BLaER1 treated with 17β-estradiol and CSF1 and Interleukin-3, amounts not matched to agents 10 nM and 100 nM (cell line): ENCODE measurements around the gene SRRT.

ENCODE experiments used
- H3K27ac ChIP-seq, 11 experiments: shearing (Covaris generic); formaldehyde crosslinking; 2 replicates each; pipeline ENCODE4 v1.8.1; 2022
- H3K27me3 ChIP-seq, 11 experiments: shearing (Covaris generic); formaldehyde crosslinking; 2 replicates each; pipeline ENCODE4 v1.8.1; 2022
- H3K36me3 ChIP-seq, 11 experiments: shearing (Covaris generic); formaldehyde crosslinking; 2 replicates each; pipeline ENCODE4 v1.8.1; 2022
- H3K4me1 ChIP-seq, 10 experiments: shearing (Covaris generic); formaldehyde crosslinking; 2 replicates each; pipeline ENCODE4 v1.8.1; 2022
- H3K4me2 ChIP-seq, 11 experiments: shearing (Covaris generic); formaldehyde crosslinking; 2 replicates each; pipeline ENCODE4 v1.8.1; 2022
- H3K4me3 ChIP-seq, 10 experiments: shearing (Covaris generic); formaldehyde crosslinking; 2 replicates each; pipeline ENCODE4 v1.8.1; 2022
- H3K9ac ChIP-seq, 11 experiments: shearing (Covaris generic); formaldehyde crosslinking; 2 replicates each; pipeline ENCODE4 v1.8.1; 2022
- H3K9me3 ChIP-seq, 11 experiments: shearing (Covaris generic); formaldehyde crosslinking; replicated peaks in 1 of 11; 2 replicates each; pipeline ENCODE4 v1.8.1; 2022
- H4K20me1 ChIP-seq, 11 experiments: shearing (Covaris generic); formaldehyde crosslinking; 2 replicates each; pipeline ENCODE4 v1.8.1; 2022
- Cebpa-rat ChIP-seq, 11 experiments: shearing (Covaris generic); IDR thresholded peaks; 2 replicates each; pipeline ENCODE4 v1.8.1; 2022

Gene SRRT

DNA sequence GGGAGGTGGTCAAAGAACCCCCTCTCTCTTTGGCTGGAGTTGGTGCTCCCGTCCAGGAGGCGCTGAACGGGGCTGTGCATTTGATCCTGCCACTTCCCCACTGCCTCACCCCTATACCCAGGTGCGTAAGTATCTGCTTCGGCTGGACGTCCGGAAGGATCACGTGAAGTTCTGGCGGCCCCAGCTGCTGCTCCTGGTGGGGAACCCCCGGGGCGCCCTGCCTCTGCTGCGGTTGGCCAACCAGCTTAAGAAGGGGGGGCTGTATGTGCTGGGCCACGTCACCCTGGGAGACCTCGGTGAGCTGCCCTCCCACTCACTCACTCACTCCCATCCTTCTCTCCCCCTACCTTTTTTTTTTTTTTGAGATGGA, 13.3 kb upstream of the SRRT start:
- Histone ChIP-seq H3K4me2 (no peak overlapping the region), H3K4me3 (no peak overlapping the region), H3K36me3 (peaks cover 43 to 94% (median 88%) of the 10 kb centered on the region in 11 experiments), H3K4me1 (peaks cover 26 to 64% (median 49%) of the 10 kb centered on the region in 10 experiments), H3K27ac (no peak overlapping the region), H3K9me3 (no peaks in the 10 kb centered on the region), H4K20me1 (peaks cover 27 to 79% (median 61%) of the 10 kb centered on the region in 11 experiments; a peak in 21 of 22 replicates), H3K27me3 (no peaks in the 10 kb centered on the region), H3K9ac (no peak overlapping the region)
- TF ChIP-seq Cebpa-rat (IDR thresholded peaks at IDR 0.05) = no peak

DNA sequence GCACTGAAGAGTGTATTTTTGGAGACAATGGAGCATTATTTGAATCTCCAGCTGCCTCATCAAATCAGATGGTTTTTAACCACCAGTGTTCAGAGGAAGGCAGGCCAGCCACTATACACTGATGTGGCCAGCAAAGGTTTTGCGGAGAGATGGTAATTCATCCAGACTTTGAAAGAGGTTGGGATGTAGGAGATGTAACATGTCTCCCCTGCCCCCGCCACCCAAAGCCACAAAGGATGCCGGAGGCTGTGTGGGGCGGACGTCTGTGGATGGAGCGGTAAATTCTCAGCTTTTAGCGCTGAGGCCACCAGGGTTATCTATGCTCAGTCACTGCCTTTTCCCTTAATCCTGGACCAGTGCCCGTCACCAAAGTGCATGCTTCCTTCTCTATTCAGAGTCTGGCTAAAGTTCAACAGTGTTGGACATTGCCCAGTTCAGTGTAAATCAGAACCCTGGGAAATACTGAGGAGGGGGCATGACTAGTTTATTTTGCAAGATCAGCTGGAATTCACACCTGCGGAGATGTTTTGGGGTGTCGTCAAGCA, 11.4 kb upstream of the SRRT start:
- H3K4me2 ChIP-seq = peak overlapping the region in 10 of 11 experiments; percentile 0 to 95 (median 35); a peak in 16 of 22 replicates
- H3K27ac ChIP-seq = 0 out of 22 replicates have a peak overlapping the region, but pooled peaks of 1 of the 11 experiments have one; percentile 13
- TF ChIP-seq Cebpa-rat (IDR thresholded peaks at IDR 0.05) = no peak

DNA sequence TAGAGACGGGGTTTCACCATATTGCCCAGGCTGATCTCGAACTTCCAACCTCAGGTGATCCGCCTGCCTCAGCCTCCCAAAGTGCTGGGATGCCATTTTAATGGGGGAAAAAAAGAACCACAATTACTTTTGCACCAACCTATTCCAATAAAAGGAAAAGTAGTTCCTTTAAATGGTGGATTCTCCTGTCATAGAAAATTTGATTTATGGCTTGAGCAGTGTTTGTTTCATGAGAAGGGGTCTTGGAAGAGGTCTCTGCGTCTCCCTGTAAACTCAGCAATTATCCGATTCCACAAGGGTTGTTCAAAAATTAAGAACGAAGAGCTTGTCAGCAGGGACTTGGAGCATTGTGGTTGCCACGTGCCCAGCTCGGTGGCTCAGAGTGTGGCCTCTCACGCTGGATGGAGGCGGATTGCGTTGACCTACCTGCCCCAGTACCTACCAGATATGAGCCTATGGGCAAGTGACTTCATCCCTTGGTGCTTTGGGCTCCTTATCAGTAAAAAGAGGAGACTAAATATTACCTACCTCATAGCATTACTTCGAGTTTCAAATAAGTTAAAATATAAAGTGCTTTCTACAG, 10.5 kb upstream of the SRRT start:
- TF ChIP-seq Cebpa-rat (IDR thresholded peaks at IDR 0.05) = no peak
- no peak overlapping the region for H3K4me3 ChIP-seq
- peak overlapping the region in 5 of 11 experiments; percentile 30 to 95 (median 37); a peak in 5 of 22 replicates for H3K4me2 ChIP-seq
- 0 out of 22 replicates have a peak overlapping the region, but pooled peaks of 1 of the 11 experiments have one; percentile 1 for H3K9ac ChIP-seq
- H3K9me3 ChIP-seq = no peaks in the 10 kb centered on the region
- H3K4me1 ChIP-seq = peaks cover 45 to 83% (median 69%) of the 10 kb centered on the region in 10 experiments
- H3K27ac ChIP-seq = no peak overlapping the region
- H3K27me3 ChIP-seq = no peaks in the 10 kb centered on the region
- H3K36me3 ChIP-seq = peaks cover 32 to 66% (median 61%) of the 10 kb centered on the region in 11 experiments
- peaks cover 9 to 52% (median 34%) of the 10 kb centered on the region in 11 experiments; a peak in 21 of 22 replicates for H4K20me1 ChIP-seq

More for the DNA sequence above, 11.4 kb upstream of the SRRT start:
- H3K9me3 ChIP-seq = no peaks in the 10 kb centered on the region
- H3K4me1 ChIP-seq = peaks cover 37 to 75% (median 61%) of the 10 kb centered on the region in 10 experiments
- H3K9ac ChIP-seq = peak overlapping the region in 6 of 11 experiments; percentile 2 to 35 (median 30); a peak in 4 of 22 replicates
- no peaks in the 10 kb centered on the region for H3K27me3 ChIP-seq
- H4K20me1 ChIP-seq = peaks cover 17 to 60% (median 43%) of the 10 kb centered on the region in 11 experiments; a peak in 21 of 22 replicates
- peaks cover 32 to 75% (median 69%) of the 10 kb centered on the region in 11 experiments for H3K36me3 ChIP-seq
- no peak overlapping the region for H3K4me3 ChIP-seq

DNA sequence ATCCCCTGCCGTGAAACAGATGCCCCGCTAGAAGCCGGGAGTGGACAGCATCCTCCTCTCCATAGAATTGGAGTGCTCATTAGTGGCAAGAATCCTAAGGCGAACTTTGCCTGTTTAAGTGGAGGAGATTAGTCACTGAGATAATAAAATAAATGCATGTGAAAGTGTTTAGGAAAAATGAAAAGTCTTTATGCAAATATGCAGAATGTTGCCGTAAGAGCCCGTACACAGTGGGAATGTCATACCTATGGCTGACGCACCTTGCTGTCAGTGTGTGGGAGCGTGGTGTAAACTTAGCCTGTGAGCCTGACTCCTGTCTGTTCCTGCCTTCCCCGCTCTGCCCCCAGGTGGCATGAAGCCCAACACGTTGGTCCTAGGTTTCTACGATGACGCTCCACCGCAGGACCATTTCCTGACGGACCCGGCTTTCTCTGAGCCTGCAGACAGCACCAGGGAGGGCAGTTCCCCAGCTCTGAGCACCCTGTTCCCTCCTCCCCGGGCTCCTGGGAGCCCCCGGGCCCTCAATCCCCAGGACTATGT, 9.5 kb upstream of the SRRT start:
- peak overlapping the region in 10 of 11 experiments; percentile 88 to 98 (median 96); a peak in 17 of 22 replicates for H3K9ac ChIP-seq
- peak overlapping the region in 3 of 10 experiments; percentile 95 to 99 (median 99); a peak in 4 of 20 replicates for H3K4me3 ChIP-seq
- TF ChIP-seq Cebpa-rat (IDR thresholded peaks at IDR 0.05) = no peak
- peak overlapping the region; percentile 87 to 98 (median 95); a peak in 21 of 22 replicates for H3K27ac ChIP-seq
- peak overlapping the region; percentile 93 to 99 (median 98) for H3K4me2 ChIP-seq
- peaks cover 0 to 41% (median 23%) of the 10 kb centered on the region in 11 experiments; a peak in 18 of 22 replicates for H4K20me1 ChIP-seq
- no peaks in the 10 kb centered on the region for H3K9me3 ChIP-seq
- peaks cover 52 to 83% (median 70%) of the 10 kb centered on the region in 10 experiments for H3K4me1 ChIP-seq
- H3K27me3 ChIP-seq = no peaks in the 10 kb centered on the region
- peaks cover 31 to 61% (median 52%) of the 10 kb centered on the region in 11 experiments for H3K36me3 ChIP-seq

DNA sequence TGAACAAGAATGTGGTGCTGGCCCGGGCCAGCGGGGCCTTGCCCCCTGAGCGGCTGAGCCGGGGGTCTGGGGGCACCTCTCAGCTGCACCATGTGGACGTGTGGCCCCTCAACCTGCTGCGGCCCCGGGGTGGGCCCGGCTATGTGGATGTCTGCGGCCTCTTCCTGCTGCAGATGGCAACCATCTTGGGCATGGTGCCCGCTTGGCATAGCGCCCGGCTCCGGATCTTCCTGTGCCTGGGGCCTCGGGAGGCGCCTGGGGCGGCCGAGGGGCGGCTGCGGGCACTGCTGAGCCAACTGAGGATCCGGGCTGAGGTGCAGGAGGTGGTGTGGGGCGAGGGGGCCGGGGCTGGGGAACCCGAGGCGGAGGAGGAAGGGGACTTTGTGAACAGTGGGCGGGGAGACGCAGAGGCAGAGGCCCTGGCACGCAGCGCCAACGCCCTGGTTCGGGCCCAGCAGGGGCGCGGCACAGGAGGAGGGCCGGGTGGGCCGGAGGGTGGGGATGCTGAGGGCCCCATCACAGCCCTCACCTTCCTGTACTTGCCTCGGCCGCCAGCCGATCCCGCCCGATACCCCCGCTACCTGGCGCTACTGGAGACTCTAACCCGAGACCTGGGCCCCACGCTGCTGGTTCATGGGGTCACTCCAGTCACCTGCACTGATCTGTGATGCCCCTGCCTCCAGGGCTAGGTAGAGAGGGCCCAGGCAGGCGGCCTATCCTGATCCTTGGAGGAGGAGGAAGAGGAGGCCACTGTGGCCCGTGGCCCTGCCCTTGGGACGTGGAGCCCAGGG, 8.8 kb upstream of the SRRT start:
- peak overlapping the region; percentile 76 to 99 (median 95); a peak in 19 of 20 replicates for H3K4me3 ChIP-seq
- no peaks in the 10 kb centered on the region for H3K27me3 ChIP-seq
- peaks cover 0 to 34% (median 16%) of the 10 kb centered on the region in 11 experiments; a peak in 17 of 22 replicates for H4K20me1 ChIP-seq
- peaks cover 58 to 83% (median 71%) of the 10 kb centered on the region in 10 experiments for H3K4me1 ChIP-seq
- no peaks in the 10 kb centered on the region for H3K9me3 ChIP-seq
- peak overlapping the region; percentile 88 to 99 (median 96) for H3K9ac ChIP-seq
- peak overlapping the region; percentile 93 to 99 (median 98) for H3K4me2 ChIP-seq
- no peak for TF ChIP-seq Cebpa-rat (IDR thresholded peaks at IDR 0.05)
- H3K27ac ChIP-seq = peak overlapping the region; percentile 87 to 98 (median 95)
- H3K36me3 ChIP-seq = peaks cover 31 to 61% (median 52%) of the 10 kb centered on the region in 11 experiments

DNA sequence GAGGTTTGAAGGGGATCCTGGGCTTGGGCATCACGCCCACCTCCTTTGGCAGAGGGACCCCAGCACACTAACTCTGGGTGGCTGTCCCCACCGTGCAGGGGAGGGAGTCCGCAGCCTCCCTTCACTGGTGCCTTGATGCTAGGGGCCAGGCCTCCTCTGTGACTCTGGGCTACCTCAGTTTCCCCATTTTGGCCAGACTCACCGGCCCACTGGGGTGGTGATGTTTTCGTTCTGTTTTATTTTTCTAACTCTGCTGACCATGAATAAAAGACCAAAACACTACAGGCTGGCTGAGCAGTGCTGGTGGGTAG, 8.2 kb upstream of the SRRT start:
- Histone ChIP-seq H4K20me1 (peaks cover 0 to 28% (median 10%) of the 10 kb centered on the region in 11 experiments; a peak in 15 of 22 replicates), H3K4me1 (peaks cover 57 to 84% (median 74%) of the 10 kb centered on the region in 10 experiments), H3K4me3 (peak overlapping the region; percentile 76 to 99 (median 95)), H3K27ac (peak overlapping the region; percentile 87 to 98 (median 95)), H3K36me3 (peaks cover 31 to 61% (median 52%) of the 10 kb centered on the region in 11 experiments), H3K9ac (peak overlapping the region; percentile 88 to 99 (median 96)), H3K4me2 (peak overlapping the region; percentile 93 to 99 (median 98)), H3K27me3 (no peaks in the 10 kb centered on the region), H3K9me3 (no peaks in the 10 kb centered on the region)
- no peak for TF ChIP-seq Cebpa-rat (IDR thresholded peaks at IDR 0.05)

DNA sequence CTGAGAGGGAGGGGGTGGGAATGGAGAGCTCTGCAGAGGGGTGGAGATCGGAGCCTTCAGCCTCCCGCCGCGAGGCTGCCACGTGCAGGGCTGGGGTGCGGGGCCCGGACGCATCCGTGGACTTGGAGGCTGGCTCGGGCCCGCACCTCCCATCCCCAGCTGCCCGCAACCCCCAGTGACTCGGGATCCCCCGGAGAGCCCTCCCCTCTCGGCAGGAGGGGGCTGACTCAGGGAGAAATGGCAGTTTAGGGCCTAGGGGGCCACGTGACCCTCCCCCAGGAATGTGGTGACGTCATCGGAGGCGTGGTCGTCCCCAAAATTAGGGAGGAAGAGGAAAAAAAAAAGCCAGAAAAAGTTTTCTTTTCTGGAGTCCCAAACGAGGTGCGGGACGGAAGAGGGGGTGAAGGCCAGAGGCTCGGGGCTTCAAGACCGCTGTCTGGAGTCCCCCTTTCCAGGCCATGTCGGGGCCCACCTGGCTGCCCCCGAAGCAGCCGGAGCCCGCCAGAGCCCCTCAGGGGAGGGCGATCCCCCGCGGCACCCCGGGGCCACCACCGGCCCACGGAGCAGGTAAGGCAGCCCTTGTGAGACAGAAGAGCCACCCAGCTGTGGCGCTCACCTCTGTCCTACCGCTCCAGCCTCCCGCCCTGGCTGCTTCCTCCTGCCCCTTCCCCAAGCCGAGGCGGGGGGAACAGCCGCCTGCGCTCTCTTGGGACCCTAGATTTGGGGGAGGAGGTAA, 7.7 kb upstream of the SRRT start, which contains the start of gene TRIP6:
TSS of gene TRIP6 (plus strand) at position 348 of the 736 bp plus-strand sequence. CDS start at position 459, 111 bp downstream.
- Histone ChIP-seq H3K4me3 (peak within 1 kb of the TSS; percentile 76 to 99 (median 95)), H3K27me3 (no peaks in the 10 kb centered on the region), H3K36me3 (peaks cover 31 to 61% (median 52%) of the 10 kb centered on the region in 11 experiments), H3K9ac (peak within 1 kb of the TSS; percentile 88 to 99 (median 96)), H3K9me3 (no peaks in the 10 kb centered on the region), H3K4me2 (peak within 1 kb of the TSS; percentile 93 to 99 (median 98)), H4K20me1 (peaks cover 0 to 23% (median 8%) of the 10 kb centered on the region in 11 experiments; a peak in 12 of 22 replicates), H3K27ac (peak within 1 kb of the TSS; percentile 87 to 98 (median 95)), H3K4me1 (peaks cover 57 to 81% (median 74%) of the 10 kb centered on the region in 10 experiments)
- TF ChIP-seq Cebpa-rat (IDR thresholded peaks at IDR 0.05) = no peak
